ENCODE data around the gene STK35.

DNA sequence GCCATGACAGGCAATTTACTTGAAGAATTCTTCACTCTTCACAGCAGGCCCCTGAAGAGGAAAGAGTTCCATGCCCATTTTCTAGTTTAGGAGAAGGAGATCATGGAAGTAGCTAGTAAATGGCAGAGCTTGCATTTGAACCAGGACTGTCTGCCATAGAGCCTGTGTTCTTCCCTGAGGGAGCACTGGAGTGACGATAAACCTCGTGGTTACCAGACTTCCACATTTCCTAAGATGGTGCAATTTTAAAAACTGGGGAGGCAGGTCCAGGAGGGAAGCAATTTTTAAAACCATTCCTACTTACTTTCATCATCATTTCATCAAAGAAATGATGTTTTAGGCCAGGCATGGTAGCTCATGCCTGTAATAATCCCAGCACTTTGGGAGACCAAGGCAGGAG lies 36.8 kb downstream of the STK35 start:
- TF ChIP-seq CBX1 (IDR thresholded peaks at IDR 0.05; ENCODE audit: low read depth) (no peak), ZNF121 (CRISPR knock-in tag; conservative IDR thresholded peaks at IDR 0.05) (no peak), CBFB (CRISPR knock-in tag; IDR thresholded peaks at IDR 0.05) (no peak)
